ENCODE results near the gene CYP27A1. TPM values are rescaled to one million over a fixed set of nuclear protein-coding genes. Genes with fewer than 3 reads are reported as not detected.
"Not testable (repeated sequence)": the region's sequence is repeated elsewhere in the genome, so short reads cannot be mapped to it uniquely, and the experiment has no call there.

CYP27A1 gene
- total RNA-seq, 2 experiments from 2014 or later, result 0.10 TPM; not detected in 1

- no peaks in the 10 kb centered on the region for H3K9me3 Mint-ChIP-seq
- H3K27ac Mint-ChIP-seq, result no peak overlapping the region
- POLR2A ChIA-PET, result no interaction called here
- no peaks in the 10 kb centered on the region for H3K4me1 Mint-ChIP-seq (ENCODE audit: low read depth)
- intact Hi-C loops (cut with micrococcal nuclease), result no loop called here
- no peak for DNase-seq
- peaks cover 31% of the 10 kb centered on the region for H3K27me3 Mint-ChIP-seq
- no peak overlapping the region for H3K4me3 Mint-ChIP-seq
- H3K36me3 Mint-ChIP-seq, result no peaks in the 10 kb centered on the region
- CTCF ChIA-PET, result no interaction called here
Observed at GRCh38 chr2:218830526-218831306, 48.8 kb downstream of the CYP27A1 start.

- no peaks in the 10 kb centered on the region for H3K36me3 Mint-ChIP-seq
- peaks cover 30% of the 10 kb centered on the region for H3K27me3 Mint-ChIP-seq
- H3K4me3 Mint-ChIP-seq, result no peak within 1 kb of the TSS
- no peak for DNase-seq
- CTCF ChIA-PET, result interaction anchor here (0.6 kb wide), 1 partner anchor 13 kb away, joined by 3 read pairs; no protein-coding TSS in a partner anchor
- intact Hi-C loops (cut with micrococcal nuclease), result no loop called here
- POLR2A ChIA-PET, result no interaction called here
- H3K27ac Mint-ChIP-seq, result no peak within 1 kb of the TSS
- no peaks in the 10 kb centered on the region for H3K9me3 Mint-ChIP-seq
- H3K4me1 Mint-ChIP-seq (ENCODE audit: low read depth), result no peaks in the 10 kb centered on the region
Observed at GRCh38 chr2:218831378-218831990, 49.5 kb downstream of the CYP27A1 start, which contains the start of gene PRKAG3. Gene PRKAG3 (minus strand): TSS chr2:218831803.

DNA sequence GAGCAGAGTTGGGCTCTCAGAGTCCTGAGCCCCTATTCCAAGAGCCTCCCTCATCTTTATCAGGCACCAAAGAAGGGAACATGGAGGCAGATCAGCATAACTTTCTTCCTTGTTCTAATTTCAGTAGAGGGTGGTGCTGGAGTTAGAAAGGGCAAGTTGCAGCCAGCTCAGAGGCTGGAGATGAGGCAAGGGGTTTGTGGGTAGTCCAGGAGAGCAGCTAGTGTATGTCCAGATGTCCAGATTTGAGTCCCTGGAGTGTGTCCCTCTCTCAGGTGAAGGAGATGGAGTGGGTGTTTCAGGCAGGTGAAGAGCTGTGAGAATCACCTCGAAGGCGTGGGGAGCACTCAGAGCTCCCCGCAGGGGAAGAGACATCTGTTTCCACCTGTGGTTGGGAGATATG, 50.1 kb downstream of the CYP27A1 start:
- Mint-ChIP-seq H3K4me3 (no peak overlapping the region), H3K4me1 (ENCODE audit: low read depth) (no peaks in the 10 kb centered on the region), H3K9me3 (peaks cover 4% of the 10 kb centered on the region), H3K27me3 (peaks cover 31% of the 10 kb centered on the region), H3K27ac (no peak overlapping the region), H3K36me3 (no peaks in the 10 kb centered on the region)
- no peak for DNase-seq
- ChIA-PET POLR2A (no interaction called here), CTCF (interaction anchor here (0.6 kb wide), 1 partner anchor 13 kb away, joined by 3 read pairs; no protein-coding TSS in a partner anchor)
- intact Hi-C loops (cut with micrococcal nuclease), result no loop called here

- Mint-ChIP-seq H3K27me3 (peaks cover 34% of the 10 kb centered on the region), H3K27ac (no peak overlapping the region), H3K4me3 (no peak overlapping the region), H3K36me3 (peaks cover 2% of the 10 kb centered on the region), H3K4me1 (ENCODE audit: low read depth) (no peaks in the 10 kb centered on the region), H3K9me3 (peaks cover 8% of the 10 kb centered on the region)
- ChIA-PET CTCF (no interaction called here), POLR2A (no interaction called here)
- intact Hi-C loops (cut with micrococcal nuclease), result no loop called here
- no peak for DNase-seq
Observed at GRCh38 chr2:218832520-218832919, 50.6 kb downstream of the CYP27A1 start.

DNA sequence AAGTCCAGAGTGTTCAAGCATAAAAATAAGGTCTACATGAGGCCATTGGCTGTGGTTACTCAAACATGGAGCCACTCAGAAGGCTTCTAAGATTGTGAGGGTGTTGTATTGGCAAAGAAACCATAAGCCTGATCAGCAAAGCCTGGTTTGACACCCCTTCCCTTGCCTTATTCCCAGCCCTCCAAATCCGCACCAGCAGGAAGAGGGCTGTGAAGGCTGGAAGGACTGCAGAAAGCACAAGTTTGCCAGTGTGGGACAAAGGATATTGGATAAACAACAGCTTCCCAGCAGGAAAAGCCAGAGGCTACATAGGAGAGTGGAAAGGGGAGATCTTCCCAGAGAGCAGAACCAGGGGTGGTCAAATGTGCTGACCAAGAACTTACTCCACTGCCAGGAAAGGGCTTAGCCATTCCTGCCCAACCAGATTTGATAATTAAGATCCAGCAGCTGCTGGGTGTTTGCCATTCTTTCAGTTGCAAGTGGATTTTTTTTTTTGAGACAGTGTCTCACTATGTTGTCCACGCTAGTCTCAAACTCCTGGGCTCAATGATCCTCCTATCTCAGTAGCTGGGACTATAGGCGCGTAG, 51.2 kb downstream of the CYP27A1 start:
- intact Hi-C loops (cut with micrococcal nuclease), result no loop called here
- CTCF ChIA-PET, result interaction anchor here (0.7 to 0.9 kb wide), 2 partner anchors 15 to 66 kb away, joined by 3 to 4 read pairs; no protein-coding TSS in a partner anchor
- POLR2A ChIA-PET, result interaction anchor here (0.6 kb wide), 1 partner anchor 11 kb away, joined by 4 read pairs; no protein-coding TSS in a partner anchor
- peaks cover 32% of the 10 kb centered on the region for H3K27me3 Mint-ChIP-seq
- no peak overlapping the region for H3K27ac Mint-ChIP-seq
- H3K4me1 Mint-ChIP-seq (ENCODE audit: low read depth), result no peaks in the 10 kb centered on the region
- DNase-seq, result no peak
- H3K4me3 Mint-ChIP-seq, result no peak overlapping the region
- peaks cover 9% of the 10 kb centered on the region for H3K9me3 Mint-ChIP-seq
- peaks cover 2% of the 10 kb centered on the region for H3K36me3 Mint-ChIP-seq

DNA sequence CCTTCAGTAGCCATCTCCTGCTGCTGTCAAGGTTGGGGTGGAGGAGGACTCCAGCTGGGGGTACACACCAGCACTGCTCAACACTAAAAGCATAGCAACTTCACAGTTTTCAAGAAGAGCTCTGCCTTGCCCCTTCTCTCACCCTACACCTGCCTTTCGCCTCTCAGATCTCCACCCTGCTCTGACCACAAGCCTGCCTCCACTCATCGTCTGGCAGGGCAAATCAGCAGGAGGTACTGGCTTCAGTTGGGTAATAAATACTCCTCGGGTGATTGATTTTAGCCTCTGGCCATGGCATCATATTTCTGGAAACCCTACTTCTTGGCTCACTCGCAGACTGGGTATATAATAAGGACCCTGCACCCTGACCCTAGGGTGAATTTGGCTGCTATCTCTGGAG, 52.7 kb downstream of the CYP27A1 start:
- Mint-ChIP-seq H3K9me3 (peaks cover 9% of the 10 kb centered on the region), H3K4me1 (ENCODE audit: low read depth) (no peaks in the 10 kb centered on the region), H3K27ac (no peak overlapping the region), H3K27me3 (peaks cover 36% of the 10 kb centered on the region), H3K4me3 (no peak overlapping the region), H3K36me3 (peaks cover 2% of the 10 kb centered on the region)
- intact Hi-C loops (cut with micrococcal nuclease), result no loop called here
- POLR2A ChIA-PET, result no interaction called here
- DNase-seq, result no peak
- CTCF ChIA-PET, result no interaction called here

DNA sequence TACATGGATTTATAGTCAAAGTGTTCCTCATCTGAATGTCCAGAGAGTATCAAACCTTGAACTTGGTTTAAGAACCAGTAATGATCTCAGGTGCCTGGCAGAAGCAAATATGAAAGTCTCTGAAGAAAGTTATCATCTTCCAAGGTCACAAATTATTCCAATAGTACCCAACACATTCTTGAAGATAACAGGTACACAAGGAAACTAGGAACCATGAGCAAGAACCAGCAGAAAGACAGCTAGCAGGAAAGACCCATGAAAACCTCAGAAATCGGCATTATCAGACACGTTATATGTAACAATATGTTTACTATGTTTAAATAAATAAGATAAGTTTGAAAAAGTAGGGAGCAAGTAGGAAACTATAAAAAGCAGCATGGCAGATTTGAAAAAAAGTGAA, 55.5 kb downstream of the CYP27A1 start:
- peaks cover 37% of the 10 kb centered on the region for H3K27me3 Mint-ChIP-seq
- H3K4me3 Mint-ChIP-seq, result no peak overlapping the region
- no peaks in the 10 kb centered on the region for H3K4me1 Mint-ChIP-seq (ENCODE audit: low read depth)
- intact Hi-C loops (cut with micrococcal nuclease), result no loop called here
- H3K9me3 Mint-ChIP-seq, result peaks cover 9% of the 10 kb centered on the region
- ChIA-PET POLR2A (no interaction called here), CTCF (interaction anchor here (0.7 to 1.1 kb wide), 2 partner anchors 10 to 39 kb away, joined by 3 to 5 read pairs; no protein-coding TSS in a partner anchor)
- peaks cover 2% of the 10 kb centered on the region for H3K36me3 Mint-ChIP-seq
- no peak overlapping the region for H3K27ac Mint-ChIP-seq
- no peak for DNase-seq

DNA sequence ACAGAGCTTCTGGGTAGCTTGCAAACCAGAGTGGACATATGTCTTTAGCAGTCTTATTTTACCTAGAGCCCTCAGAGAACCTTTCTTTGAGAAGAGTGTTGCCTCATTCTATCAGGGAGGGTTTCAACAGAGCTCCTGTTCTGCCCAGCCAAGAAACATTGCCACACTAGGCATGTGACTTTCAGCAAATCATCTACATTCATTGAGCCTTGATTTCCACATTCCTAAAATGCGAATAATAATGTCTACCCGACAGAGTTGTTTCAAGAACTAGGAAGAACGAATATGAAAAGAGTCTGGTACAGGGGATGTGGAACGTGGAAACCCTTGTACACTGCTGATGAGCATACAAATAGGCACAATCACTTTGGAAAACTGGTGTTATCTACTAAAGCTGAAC, 57.5 kb downstream of the CYP27A1 start:
- Mint-ChIP-seq H3K27ac (no peak overlapping the region), H3K27me3 (peaks cover 37% of the 10 kb centered on the region), H3K36me3 (peaks cover 2% of the 10 kb centered on the region), H3K4me3 (no peak overlapping the region), H3K4me1 (ENCODE audit: low read depth) (no peaks in the 10 kb centered on the region), H3K9me3 (peaks cover 12% of the 10 kb centered on the region)
- POLR2A ChIA-PET, result interaction anchor here (0.6 kb wide), 1 partner anchor 127 kb away, joined by 3 read pairs; no protein-coding TSS in a partner anchor
- intact Hi-C loops (cut with micrococcal nuclease), result no loop called here
- CTCF ChIA-PET, result interaction anchor here (0.9 to 1.5 kb wide), 2 partner anchors 8 to 13 kb away, joined by 4 to 5 read pairs; no protein-coding TSS in a partner anchor
- no peak for DNase-seq

DNA sequence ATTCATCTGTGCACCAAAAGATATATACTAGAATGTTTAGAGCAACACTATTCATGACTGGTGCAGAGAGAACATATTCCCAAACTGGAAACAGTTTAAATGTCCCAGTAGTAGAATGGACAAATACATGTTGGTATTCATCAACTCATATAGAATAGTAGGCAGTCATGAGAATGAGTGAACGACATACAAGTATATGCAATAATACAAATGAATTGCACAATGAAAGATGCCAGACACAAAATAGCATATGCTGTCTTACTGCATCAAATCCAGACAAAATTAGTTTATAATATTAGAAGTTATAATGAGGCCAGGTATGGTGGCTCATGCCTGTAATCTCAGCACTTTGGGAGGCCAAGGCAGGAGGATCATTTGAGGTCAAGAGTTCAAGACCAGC, 57.9 kb downstream of the CYP27A1 start:
- H3K9me3 Mint-ChIP-seq, result peaks cover 13% of the 10 kb centered on the region
- H3K27ac Mint-ChIP-seq, result no peak overlapping the region
- no peak for DNase-seq
- no peaks in the 10 kb centered on the region for H3K4me1 Mint-ChIP-seq (ENCODE audit: low read depth)
- ChIA-PET CTCF (interaction anchor here (0.6 to 0.9 kb wide), 2 partner anchors 8 to 181 kb away, joined by 3 to 4 read pairs; no protein-coding TSS in a partner anchor), POLR2A (no interaction called here)
- H3K27me3 Mint-ChIP-seq, result peaks cover 34% of the 10 kb centered on the region
- no peak overlapping the region for H3K4me3 Mint-ChIP-seq
- intact Hi-C loops (cut with micrococcal nuclease), result no loop called here
- peaks cover 2% of the 10 kb centered on the region for H3K36me3 Mint-ChIP-seq

DNA sequence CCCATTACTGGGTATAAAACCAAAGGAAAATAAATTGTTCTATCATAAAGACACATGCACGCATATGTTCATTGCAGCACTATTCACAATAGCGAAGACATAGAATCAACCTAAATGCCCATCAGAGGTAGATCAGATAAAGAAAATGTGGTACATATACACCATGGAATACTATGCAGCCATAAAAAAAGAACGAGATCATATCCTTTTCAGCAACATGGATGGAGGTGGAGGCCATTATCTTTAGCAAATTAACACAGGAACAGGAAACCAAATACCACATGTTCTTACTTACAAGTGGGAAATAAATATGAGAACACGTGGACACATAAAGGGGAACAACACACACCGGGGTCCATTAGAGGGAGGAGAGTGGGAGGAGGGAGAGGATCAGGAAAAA, 62.4 kb downstream of the CYP27A1 start:
- DNase-seq; intact Hi-C loops (cut with micrococcal nuclease): not testable (repeated sequence)

DNA sequence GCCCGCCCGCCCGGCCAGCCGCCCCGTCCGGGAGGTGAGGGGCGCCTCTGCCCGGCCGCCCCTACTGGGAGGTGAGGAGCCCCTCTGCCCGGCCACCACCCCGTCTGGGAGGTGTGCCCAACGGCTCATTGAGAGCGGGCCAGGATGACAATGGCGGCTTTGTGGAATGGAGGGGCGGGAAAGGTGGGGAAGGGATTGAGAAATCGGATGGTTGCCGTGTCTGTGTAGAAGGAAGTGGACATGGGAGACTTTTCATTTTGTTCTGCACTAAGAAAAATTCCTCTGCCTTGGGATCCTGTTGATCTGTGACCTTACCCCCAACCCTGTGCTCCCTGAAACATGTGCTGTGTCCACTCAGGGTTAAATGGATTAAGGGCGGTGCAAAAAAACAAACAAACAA, 65.0 kb downstream of the CYP27A1 start:
- intact Hi-C loops (cut with micrococcal nuclease), result loop anchor here (1.0 to 5.0 kb wide), 4 partner anchors 119 to 440 kb away; partner anchors contain the start of genes BCS1L, TTLL4 and ZNF142
- H3K4me1 Mint-ChIP-seq (ENCODE audit: low read depth); DNase-seq; H3K9me3 Mint-ChIP-seq; POLR2A ChIA-PET; H3K4me3 Mint-ChIP-seq; H3K27ac Mint-ChIP-seq; H3K36me3 Mint-ChIP-seq: not testable (repeated sequence)
- H3K27me3 Mint-ChIP-seq, result peaks cover 11% of the 10 kb centered on the region
- CTCF ChIA-PET, result interaction anchor here (0.5 to 7.8 kb wide), 51 partner anchors 8 to 545 kb away, joined by 3 to 107 read pairs (median 4); partner anchors contain the start of genes BCS1L, CYP27A1, RNF25 and STK36

More for the DNA sequence above, 62.4 kb downstream of the CYP27A1 start:
- H3K36me3 Mint-ChIP-seq; POLR2A ChIA-PET; H3K4me1 Mint-ChIP-seq (ENCODE audit: low read depth); H3K9me3 Mint-ChIP-seq; H3K4me3 Mint-ChIP-seq; H3K27ac Mint-ChIP-seq: not testable (repeated sequence)
- CTCF ChIA-PET, result interaction anchor here (0.6 to 0.7 kb wide), 2 partner anchors 12 to 90 kb away, joined by 3 read pairs; partner anchors contain the start of gene PRKAG3
- peaks cover 21% of the 10 kb centered on the region for H3K27me3 Mint-ChIP-seq

- no peaks in the 10 kb centered on the region for H3K4me1 Mint-ChIP-seq (ENCODE audit: low read depth)
Observed at GRCh38 chr2:218849721-218850120, 67.8 kb downstream of the CYP27A1 start.

More at GRCh38 chr2:218849721-218850120, 67.8 kb downstream of the CYP27A1 start:
- Mint-ChIP-seq H3K9me3 (no peaks in the 10 kb centered on the region), H3K36me3 (no peaks in the 10 kb centered on the region), H3K27me3 (peaks cover 22% of the 10 kb centered on the region), H3K4me3 (no peak overlapping the region), H3K27ac (no peak overlapping the region)
- no peak for DNase-seq
- ChIA-PET CTCF (interaction anchor here (1.0 to 7.8 kb wide), 7 partner anchors 27 to 190 kb away, joined by 3 to 107 read pairs (median 5); partner anchors contain the start of genes BCS1L, TTLL4 and ZNF142), POLR2A (no interaction called here)
- intact Hi-C loops (cut with micrococcal nuclease), result loop anchor here (5.0 kb wide), 1 partner anchor 442 kb away; no protein-coding TSS in a partner anchor

Measured in activated CD4-positive, alpha-beta memory T cell treated with anti-CD3 and anti-CD28 coated beads for 36 hours (primary cell).